Lower lobe of right lung (tissue), 2 donors: Measurements from ENCODE around the gene BST1. TPM values are rescaled to one million over a fixed set of nuclear protein-coding genes. Genes with fewer than 3 reads are reported as not detected.
A peak's percentile ranks its signal among the peaks of the same experiment; 100 is the strongest.

Experiments used
- ATAC-seq, 2 donors: fragments of 200-7000 bp; cut with Tn5 transposase; one replicate each; pipeline ENCODE4 v1.9.1; 2020 to 2022; ENCODE audit warnings: mild to moderate bottlenecking in 2 of 2, moderate library complexity in 2 of 2
- DNase-seq: peaks from one replicate; pipeline ENCODE4 v3.0.0-alpha.2; 2020
- H3K27ac ChIP-seq: fragments of 200-600 bp; one replicate; pipeline ENCODE4 v1.8.0; 2022
- H3K27me3 ChIP-seq: fragments of 200-600 bp; one replicate; pipeline ENCODE4 v1.8.0; 2022; ENCODE audit warnings: low read depth
- H3K36me3 ChIP-seq: fragments of 200-600 bp; one replicate; pipeline ENCODE4 v1.8.0; 2022; ENCODE audit warnings: mild to moderate bottlenecking
- H3K4me1 ChIP-seq: fragments of 200-600 bp; one replicate; pipeline ENCODE4 v1.8.0; 2022
- H3K4me3 ChIP-seq: fragments of 200-600 bp; one replicate; pipeline ENCODE4 v1.8.0; 2022; ENCODE audit warnings: mild to moderate bottlenecking
- H3K9me3 ChIP-seq: fragments of 200-600 bp; one replicate; pipeline ENCODE4 v1.8.0; 2022
- CTCF ChIP-seq: fragments of 200-600 bp; IDR thresholded peaks from one replicate; pipeline ENCODE4 v1.8.0; 2022; ENCODE audit warnings: antibody characterized with exemption, mild to moderate bottlenecking
- intact Hi-C: fragments of 100-400 bp; cut with DNase I; formaldehyde crosslinking; loops from one replicate; pipeline ENCODE4 v1.11.0; 2022
- total RNA-seq: library from RNA; stranded (reverse); fragmentation: NEBNext Ultra II Directional; extraction: Animal tissue kit (Norgen Biotek cat#: 25700); gene quantifications from one replicate; pipeline ENCODE4 v1.2.1, GENCODE V29; 2021
- donor health status: DM: no; HTN: yes; CAD: no; lungs with severe emphysema.

BST1 gene
- total RNA-seq, 1 donor from 2014 or later: 17.8 TPM

- intact Hi-C loops: no loop called here
- Histone ChIP-seq H3K27me3 (no peaks in the 10 kb centered on the region), H3K9me3 (no peaks in the 10 kb centered on the region), H3K27ac (no peak overlapping the region), H3K36me3 (peaks cover 24% of the 10 kb centered on the region), H3K4me3 (no peak overlapping the region), H3K4me1 (peaks cover 22% of the 10 kb centered on the region)
- ATAC-seq (peak; percentile 67), DNase-seq (no peak)
- TF ChIP-seq CTCF: no peak
Observed at GRCh38 chr4:15690020-15690809, 12.7 kb upstream of the BST1 start.

GRCh38 chr4:15691346-15692135 lies 11.3 kb upstream of the BST1 start:
- no peak for DNase-seq
- Histone ChIP-seq H3K27ac (no peak overlapping the region), H3K4me1 (peaks cover 22% of the 10 kb centered on the region), H3K9me3 (no peaks in the 10 kb centered on the region), H3K27me3 (no peaks in the 10 kb centered on the region), H3K36me3 (peaks cover 15% of the 10 kb centered on the region), H3K4me3 (no peak overlapping the region)
- intact Hi-C loops: no loop called here
- peak; percentile 40 to 42 for ATAC-seq
- TF ChIP-seq CTCF: no peak

GRCh38 chr4:15692602-15693001 lies 10.3 kb upstream of the BST1 start:
- TF ChIP-seq CTCF: no peak
- H3K27me3 ChIP-seq: no peaks in the 10 kb centered on the region
- intact Hi-C loops: no loop called here
- no peak overlapping the region for H3K4me3 ChIP-seq
- H3K36me3 ChIP-seq: peaks cover 5% of the 10 kb centered on the region
- peaks cover 22% of the 10 kb centered on the region for H3K4me1 ChIP-seq
- H3K27ac ChIP-seq: no peak overlapping the region
- DNase-seq (no peak), ATAC-seq (no peak)
- no peaks in the 10 kb centered on the region for H3K9me3 ChIP-seq

GRCh38 chr4:15694431-15694830 lies 8.4 kb upstream of the BST1 start:
- no peak for TF ChIP-seq CTCF
- ATAC-seq (no peak), DNase-seq (no peak)
- Histone ChIP-seq H3K27ac (no peak overlapping the region), H3K27me3 (no peaks in the 10 kb centered on the region), H3K4me3 (no peak overlapping the region), H3K9me3 (no peaks in the 10 kb centered on the region), H3K4me1 (peaks cover 15% of the 10 kb centered on the region), H3K36me3 (no peaks in the 10 kb centered on the region)
- intact Hi-C loops: no loop called here

- Histone ChIP-seq H3K36me3 (no peaks in the 10 kb centered on the region), H3K9me3 (no peaks in the 10 kb centered on the region), H3K27ac (no peak overlapping the region), H3K4me1 (peaks cover 10% of the 10 kb centered on the region), H3K27me3 (no peaks in the 10 kb centered on the region), H3K4me3 (no peak overlapping the region)
- DNase-seq (no peak), ATAC-seq (peak in 1 of 2 donors; percentile 21)
- TF ChIP-seq CTCF: no peak
- intact Hi-C loops: no loop called here
Observed at GRCh38 chr4:15695240-15695699, 7.6 kb upstream of the BST1 start.
